HFF-Myc (cell line): ENCODE data around the gene KCNQ1.
"Not testable (repeated sequence)": the region's sequence is repeated elsewhere in the genome, so short reads cannot be mapped to it uniquely, and the experiment has no call there.

ENCODE experiments used
- DNase-seq: peaks from one replicate; pipeline ENCODE4 v3.0.0-alpha.2; 2011; ENCODE audit warnings: low read depth; ENCODE audit errors: extremely low read depth
- H3K4me3 ChIP-seq: replicated peaks from 2 replicates; pipeline ENCODE4 v1.5.1; 2011; ENCODE audit warnings: low read depth, mild to moderate bottlenecking, control low read depth, low read length
- TF ChIP-seq, protein P1 (sequence below): IDR thresholded peaks from 2 replicates; pipeline ENCODE4 v1.5.1; 2012; ENCODE audit warnings: mild to moderate bottlenecking, low read depth, low read length, control low read depth; ENCODE audit errors: missing control alignments

The KCNQ1 gene

DNA sequence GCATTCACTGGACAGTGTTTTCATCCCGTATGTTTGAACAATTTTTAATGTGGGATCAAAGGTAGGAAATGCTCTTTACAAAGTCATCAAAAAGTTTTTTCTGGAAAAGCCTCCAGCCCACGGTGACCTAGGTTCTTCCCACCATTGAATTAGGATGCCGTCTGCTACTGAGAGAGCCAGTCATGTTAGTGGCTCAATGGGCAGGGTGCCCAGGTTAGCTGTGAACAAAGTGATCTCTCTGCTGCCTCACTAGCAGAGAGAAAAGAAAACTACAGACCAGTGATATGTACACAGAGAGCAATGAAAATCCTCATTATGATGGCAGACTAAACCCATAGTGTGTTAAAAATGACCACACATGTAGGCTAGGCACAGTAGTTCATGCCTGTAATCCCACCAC is 32.4 kb downstream of the KCNQ1 start:
- TF ChIP-seq, protein P1, sequence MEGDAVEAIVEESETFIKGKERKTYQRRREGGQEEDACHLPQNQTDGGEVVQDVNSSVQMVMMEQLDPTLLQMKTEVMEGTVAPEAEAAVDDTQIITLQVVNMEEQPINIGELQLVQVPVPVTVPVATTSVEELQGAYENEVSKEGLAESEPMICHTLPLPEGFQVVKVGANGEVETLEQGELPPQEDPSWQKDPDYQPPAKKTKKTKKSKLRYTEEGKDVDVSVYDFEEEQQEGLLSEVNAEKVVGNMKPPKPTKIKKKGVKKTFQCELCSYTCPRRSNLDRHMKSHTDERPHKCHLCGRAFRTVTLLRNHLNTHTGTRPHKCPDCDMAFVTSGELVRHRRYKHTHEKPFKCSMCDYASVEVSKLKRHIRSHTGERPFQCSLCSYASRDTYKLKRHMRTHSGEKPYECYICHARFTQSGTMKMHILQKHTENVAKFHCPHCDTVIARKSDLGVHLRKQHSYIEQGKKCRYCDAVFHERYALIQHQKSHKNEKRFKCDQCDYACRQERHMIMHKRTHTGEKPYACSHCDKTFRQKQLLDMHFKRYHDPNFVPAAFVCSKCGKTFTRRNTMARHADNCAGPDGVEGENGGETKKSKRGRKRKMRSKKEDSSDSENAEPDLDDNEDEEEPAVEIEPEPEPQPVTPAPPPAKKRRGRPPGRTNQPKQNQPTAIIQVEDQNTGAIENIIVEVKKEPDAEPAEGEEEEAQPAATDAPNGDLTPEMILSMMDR: no peak
- no peak for DNase-seq

DNA sequence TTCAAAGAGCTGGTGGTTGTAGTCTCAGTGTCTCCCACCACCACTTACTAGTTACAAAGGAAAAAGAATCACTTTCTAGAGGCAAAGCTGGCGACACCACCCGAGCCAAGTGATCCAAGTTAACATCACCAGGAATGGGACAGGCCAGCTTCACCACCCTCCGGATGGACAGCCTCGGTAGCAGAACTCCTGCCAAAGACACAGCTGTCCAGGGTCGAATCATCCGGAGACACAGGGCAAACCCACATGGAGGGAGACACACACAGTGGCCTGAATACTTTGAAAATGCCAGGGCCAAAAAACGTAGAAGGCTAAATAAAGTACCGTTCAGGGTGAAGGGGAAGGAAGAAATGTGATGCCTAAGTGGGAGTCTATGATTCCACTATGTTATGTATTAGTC is 33.1 kb downstream of the KCNQ1 start:
- TF ChIP-seq, protein P1: no peak
- DNase-seq: no peak

More for the DNA sequence above, 32.4 kb downstream of the KCNQ1 start:
- no peak overlapping the region for H3K4me3 ChIP-seq

DNA sequence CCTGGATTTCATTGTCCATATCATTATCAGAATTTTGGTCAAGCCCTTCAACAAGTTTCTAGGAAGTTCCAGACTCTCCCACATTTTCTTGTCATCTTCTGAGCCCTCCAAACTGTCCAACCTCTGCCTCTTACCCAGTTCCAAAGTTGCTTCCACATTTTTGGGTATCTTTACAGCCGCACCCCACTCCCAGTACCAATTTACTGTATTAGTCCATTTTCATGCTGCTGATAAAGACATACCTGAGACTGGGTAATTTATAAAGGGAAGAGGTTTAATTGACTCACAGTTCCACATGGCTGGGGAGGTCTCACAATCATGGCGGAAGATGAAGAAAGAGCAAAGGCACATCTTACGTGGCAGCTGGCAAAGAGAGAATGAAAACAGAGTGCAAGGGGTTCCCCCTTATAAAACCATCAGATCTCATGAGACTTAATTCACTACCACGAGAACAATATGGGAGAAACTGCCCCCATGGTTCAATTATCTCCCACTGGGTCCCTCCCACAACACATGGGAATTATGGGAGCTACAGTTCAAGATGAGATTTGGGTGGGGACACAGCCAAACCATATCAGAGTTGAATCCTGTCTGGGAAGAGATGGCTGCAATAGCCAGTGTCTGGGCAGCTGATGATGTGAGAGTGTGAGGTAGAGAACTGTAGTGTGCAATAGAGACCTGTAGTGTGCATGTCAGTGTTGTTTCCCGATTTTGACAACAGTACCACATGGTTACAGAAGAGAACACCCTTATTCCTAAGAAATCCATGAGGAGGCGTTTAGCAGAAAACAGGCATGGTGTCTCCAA is 35.5 kb downstream of the KCNQ1 start:
- not testable (repeated sequence) for DNase-seq, H3K4me3 ChIP-seq

More for the DNA sequence above, 33.1 kb downstream of the KCNQ1 start:
- H3K4me3 ChIP-seq: no peak overlapping the region

DNA sequence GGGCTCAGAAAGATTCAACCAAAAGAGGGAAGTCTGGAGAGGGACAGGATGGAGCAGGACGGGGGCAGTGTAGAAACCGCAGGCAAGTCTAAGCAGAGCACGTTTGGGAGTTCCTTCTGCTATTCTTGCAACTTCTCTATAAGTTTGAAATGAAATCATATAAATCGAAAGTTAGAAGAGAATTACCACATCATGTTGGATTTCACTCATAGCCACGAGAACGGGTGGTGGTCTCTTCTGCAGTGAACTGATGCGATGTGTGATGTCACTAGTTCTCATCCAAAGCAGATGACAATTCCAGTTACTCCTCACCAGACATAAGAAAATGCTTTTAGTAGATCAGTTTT is 36.0 kb downstream of the KCNQ1 start:
- DNase-seq: no peak
- no peak overlapping the region for H3K4me3 ChIP-seq
- TF ChIP-seq, protein P1: no peak

DNA sequence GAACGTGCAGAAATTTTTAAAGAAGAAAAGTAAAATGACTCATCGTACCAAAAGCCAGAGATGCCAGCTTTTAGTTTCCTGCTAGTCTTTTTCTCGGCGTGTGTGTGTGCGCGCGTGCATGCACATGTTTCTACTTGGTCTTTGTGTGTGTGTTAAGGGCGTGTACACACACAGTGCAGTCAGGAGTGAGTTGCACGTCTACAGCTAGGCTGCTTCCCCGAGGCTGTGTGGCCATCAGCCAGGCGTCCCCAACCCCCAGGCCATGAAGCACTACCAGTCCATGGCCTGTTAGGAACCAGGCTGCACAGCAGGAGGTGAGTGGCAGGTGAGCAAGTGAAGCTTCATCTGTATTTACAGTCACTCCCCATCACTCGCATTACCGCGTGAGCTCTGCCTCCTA is 36.4 kb downstream of the KCNQ1 start:
- no peak overlapping the region for H3K4me3 ChIP-seq
- DNase-seq: no peak
- TF ChIP-seq, protein P1: no peak

DNA sequence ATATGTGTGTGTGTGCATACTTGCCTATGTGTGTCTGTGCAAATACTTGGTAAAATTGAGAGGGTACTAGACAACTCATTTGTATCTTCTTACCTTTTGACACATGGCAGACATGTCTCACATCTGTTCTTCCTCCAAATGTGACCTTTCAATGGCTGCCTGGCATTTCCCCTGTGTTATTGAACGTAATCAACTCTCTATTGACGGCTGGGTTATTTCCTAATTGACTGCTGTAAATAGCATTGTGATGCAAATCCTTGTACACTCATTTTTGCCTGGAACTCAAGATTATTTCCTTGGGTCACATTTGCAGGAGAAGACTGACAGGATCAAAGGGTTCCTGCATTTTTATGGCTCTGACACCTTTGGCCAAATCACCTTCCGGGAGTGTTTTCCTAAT is 37.4 kb downstream of the KCNQ1 start:
- TF ChIP-seq, protein P1: no peak
- DNase-seq: no peak

DNA sequence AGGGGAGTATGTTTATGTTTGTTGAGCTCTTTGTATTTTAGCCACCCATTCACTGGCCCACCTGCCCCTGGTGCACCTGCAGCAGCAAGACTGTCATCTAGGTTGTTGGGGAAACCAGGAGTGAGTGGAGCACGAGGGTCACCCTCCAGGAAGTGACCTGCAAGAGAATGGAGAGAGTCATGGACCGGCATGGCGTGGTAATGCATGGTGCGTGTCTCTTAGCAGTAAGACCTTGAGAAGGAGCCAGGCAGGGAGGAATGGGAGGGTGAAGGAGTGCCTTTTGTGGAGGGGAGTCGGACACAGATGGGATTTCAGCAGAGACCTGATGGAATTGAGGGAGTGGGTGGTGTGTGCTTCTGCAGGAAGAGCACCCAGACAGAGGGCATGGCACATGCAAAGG is 37.9 kb downstream of the KCNQ1 start:
- H3K4me3 ChIP-seq: no peak overlapping the region
- TF ChIP-seq, protein P1: no peak
- no peak for DNase-seq

More for the DNA sequence above, 37.4 kb downstream of the KCNQ1 start:
- no peak overlapping the region for H3K4me3 ChIP-seq
